ENCODE results near the gene GNB5. TPM values are rescaled to one million over a fixed set of nuclear protein-coding genes. Genes with fewer than 3 reads are reported as not detected.

GNB5 gene
- total RNA-seq, 2 experiments from 2014 or later, result 24.0 to 25.1 TPM

Other genes starting within 250 kb of the GNB5 start
- gene LEO1, start 219.6 kb downstream of the GNB5 start, total RNA-seq, result 10 to 100 TPM; 27.3 to 28.3 TPM
- gene MAPK6, start 172.2 kb downstream of the GNB5 start, total RNA-seq, result 10 to 100 TPM; 39.9 to 40.8 TPM
- not detected for gene BCL2L10, start 78.6 kb downstream of the GNB5 start, total RNA-seq
- gene MYO5C, start 104.4 kb upstream of the GNB5 start, total RNA-seq, result under 1 TPM; 0.27 to 0.50 TPM

Measured in activated CD4-positive, alpha-beta memory T cell treated with anti-CD3 and anti-CD28 coated beads for 36 hours (primary cell).